WERI-Rb-1 (cell line): ENCODE data around the gene SEPTIN3.
A peak's percentile ranks its signal among the peaks of the same experiment; 100 is the strongest.

Experiments
- DNase-seq: peaks from one replicate; pipeline ENCODE4 v3.0.0-alpha.2; 2020
- H3K27ac ChIP-seq: fragments of 250-450 bp; sonication (Bioruptor Pico); 2 replicates; pipeline ENCODE4 v1.5.1; 2020; ENCODE audit warnings: mild to moderate bottlenecking, moderate library complexity
- H3K27me3 ChIP-seq: fragments of 250-450 bp; sonication (Bioruptor Pico); 2 replicates; pipeline ENCODE4 v1.5.1; 2021; ENCODE audit warnings: mild to moderate bottlenecking, low read depth, moderate library complexity; ENCODE audit not compliant: insufficient read depth, severe bottlenecking
- H3K36me3 ChIP-seq: fragments of 250-450 bp; sonication (Bioruptor Pico); 2 replicates; pipeline ENCODE4 v1.5.1; 2020; ENCODE audit warnings: mild to moderate bottlenecking, moderate library complexity
- H3K4me3 ChIP-seq: 2 replicates; pipeline ENCODE4 v1.5.1; 2011; ENCODE audit warnings: low read depth, mild to moderate bottlenecking, control low read depth, low read length
- H3K9me3 ChIP-seq: fragments of 250-450 bp; sonication (Bioruptor Pico); 2 replicates; pipeline ENCODE4 v1.5.1; 2021; ENCODE audit warnings: mild to moderate bottlenecking, moderate library complexity; ENCODE audit not compliant: severe bottlenecking
- TF ChIP-seq, protein P1 (sequence below): IDR thresholded peaks from 2 replicates; pipeline ENCODE4 v1.5.1; 2011; ENCODE audit warnings: low read depth, mild to moderate bottlenecking, control low read depth, inconsistent platforms, low read length

Gene SEPTIN3

DNA sequence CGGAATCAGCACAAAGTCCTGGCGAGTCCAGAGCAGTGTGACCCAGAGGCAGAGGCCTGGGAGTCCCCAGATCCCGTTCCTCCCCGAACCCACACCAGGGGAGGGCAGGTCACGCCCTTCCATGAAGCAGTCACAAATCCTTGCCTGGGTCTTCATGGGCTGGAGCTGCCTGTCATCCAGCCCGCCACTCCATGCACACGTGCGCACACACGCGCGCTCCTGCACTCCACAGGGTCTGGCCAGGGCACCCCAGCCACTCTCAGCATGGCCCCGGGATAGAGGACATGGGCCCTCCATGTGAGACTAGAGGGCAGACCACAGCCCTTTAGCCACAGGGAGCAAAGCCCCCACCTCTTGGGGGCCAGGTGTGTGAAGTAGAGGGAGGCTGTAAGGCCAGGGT is 36.9 kb upstream of the SEPTIN3 start:
- TF ChIP-seq, protein P1, sequence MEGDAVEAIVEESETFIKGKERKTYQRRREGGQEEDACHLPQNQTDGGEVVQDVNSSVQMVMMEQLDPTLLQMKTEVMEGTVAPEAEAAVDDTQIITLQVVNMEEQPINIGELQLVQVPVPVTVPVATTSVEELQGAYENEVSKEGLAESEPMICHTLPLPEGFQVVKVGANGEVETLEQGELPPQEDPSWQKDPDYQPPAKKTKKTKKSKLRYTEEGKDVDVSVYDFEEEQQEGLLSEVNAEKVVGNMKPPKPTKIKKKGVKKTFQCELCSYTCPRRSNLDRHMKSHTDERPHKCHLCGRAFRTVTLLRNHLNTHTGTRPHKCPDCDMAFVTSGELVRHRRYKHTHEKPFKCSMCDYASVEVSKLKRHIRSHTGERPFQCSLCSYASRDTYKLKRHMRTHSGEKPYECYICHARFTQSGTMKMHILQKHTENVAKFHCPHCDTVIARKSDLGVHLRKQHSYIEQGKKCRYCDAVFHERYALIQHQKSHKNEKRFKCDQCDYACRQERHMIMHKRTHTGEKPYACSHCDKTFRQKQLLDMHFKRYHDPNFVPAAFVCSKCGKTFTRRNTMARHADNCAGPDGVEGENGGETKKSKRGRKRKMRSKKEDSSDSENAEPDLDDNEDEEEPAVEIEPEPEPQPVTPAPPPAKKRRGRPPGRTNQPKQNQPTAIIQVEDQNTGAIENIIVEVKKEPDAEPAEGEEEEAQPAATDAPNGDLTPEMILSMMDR: no peak
- H3K36me3 ChIP-seq: peaks cover 34% of the 10 kb centered on the region
- H3K27me3 ChIP-seq: no peaks in the 10 kb centered on the region
- H3K4me3 ChIP-seq: no peak overlapping the region
- no peak for DNase-seq
- no peak overlapping the region; the same call in 1 of the 2 replicates for H3K27ac ChIP-seq
- no peaks in the 10 kb centered on the region for H3K9me3 ChIP-seq

DNA sequence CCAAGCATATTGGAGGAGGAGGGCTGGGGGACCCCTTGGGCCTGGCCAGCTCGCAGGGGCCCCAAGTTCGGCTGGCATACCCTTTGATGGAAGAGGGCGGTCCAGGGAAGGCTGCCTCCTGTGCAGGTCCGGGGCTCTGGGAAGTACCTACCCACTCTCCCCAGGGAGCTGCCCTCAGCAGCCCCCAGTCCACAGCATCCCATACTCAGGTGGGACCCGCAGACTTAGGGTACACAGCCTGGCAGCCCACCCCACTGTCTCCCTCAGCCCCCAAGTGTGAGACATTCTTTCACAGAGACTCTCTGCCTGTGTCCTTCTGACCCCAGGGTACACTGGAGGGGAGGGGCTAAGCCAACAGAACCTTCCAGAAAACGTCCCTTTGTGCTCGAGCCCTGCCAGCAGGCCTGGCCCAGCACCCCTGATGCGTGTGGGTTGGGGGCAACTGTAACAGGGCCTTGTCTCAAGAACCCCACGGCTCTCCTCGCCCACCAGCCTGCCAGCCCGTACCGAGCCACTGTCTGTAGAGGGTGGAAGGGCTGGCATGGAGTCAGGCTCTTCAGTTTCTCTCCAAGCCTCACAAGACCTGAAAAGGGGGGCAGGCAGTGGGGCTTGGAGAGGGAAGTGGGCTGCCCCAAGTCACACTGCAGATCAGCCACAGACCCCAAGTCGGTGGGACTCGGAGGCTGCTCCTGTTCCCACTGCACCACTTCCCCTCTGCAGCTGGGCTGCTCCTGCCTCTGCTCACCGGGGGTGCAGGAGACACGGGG is 35.6 kb upstream of the SEPTIN3 start:
- TF ChIP-seq, protein P1: no peak
- Histone ChIP-seq H3K27ac (no peak overlapping the region), H3K27me3 (no peaks in the 10 kb centered on the region), H3K4me3 (no peak overlapping the region), H3K9me3 (no peaks in the 10 kb centered on the region), H3K36me3 (peaks cover 44% of the 10 kb centered on the region)
- no peak for DNase-seq

DNA sequence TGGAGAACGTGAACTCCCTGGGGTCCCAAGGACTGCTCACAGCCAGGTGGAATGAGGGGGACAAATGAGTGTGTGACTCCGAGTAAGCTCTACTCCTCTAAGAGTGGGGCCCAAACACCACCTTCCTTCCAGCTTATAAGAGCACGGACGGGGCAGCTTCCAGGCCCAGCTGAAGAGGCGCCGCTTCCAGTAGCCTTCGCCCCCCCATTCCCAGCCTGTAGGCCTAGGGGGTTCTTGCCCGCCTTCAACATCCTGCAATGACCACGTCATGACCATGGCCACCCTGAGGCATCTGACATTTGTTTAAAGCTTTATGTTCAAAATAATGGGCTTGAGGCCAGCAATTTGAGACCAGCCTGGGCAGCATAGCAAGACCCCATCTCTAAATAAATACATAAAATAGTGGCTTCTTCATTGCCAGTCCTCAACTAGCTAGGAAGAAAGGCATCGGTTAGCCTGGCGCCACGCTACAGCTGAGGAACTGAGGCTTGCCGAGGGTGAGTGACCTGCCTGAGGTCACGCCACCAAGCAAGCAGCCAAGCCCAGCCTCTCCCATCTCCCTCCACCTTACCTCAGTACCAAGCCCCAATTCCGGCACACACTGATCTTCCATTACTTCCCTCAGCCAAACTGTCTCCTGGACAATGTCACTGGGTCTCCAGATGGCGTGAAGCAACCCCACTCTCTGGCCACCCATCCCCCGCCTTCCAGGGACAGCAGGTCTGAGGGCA is 34.8 kb upstream of the SEPTIN3 start:
- H3K4me3 ChIP-seq: no peak overlapping the region
- peak; percentile 63 for DNase-seq
- TF ChIP-seq, protein P1: no peak

DNA sequence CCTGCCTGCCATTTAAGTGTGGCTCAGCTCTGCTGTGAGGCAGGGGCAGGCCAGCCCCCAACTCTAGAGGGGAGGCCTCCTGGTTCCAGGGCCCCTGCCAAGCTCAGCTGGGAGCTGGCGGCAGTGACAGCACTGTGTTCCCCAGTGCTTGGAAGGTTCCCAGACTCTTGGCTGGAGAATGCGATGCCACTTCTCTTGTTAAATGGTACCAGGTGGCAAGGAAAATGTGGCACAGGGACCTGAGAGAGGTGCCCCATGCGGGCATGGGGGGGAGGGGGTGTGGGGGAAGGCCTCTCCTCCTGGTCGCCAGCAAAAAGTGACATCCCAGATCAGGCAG is 34.3 kb upstream of the SEPTIN3 start:
- H3K4me3 ChIP-seq: no peak overlapping the region
- no peaks in the 10 kb centered on the region for H3K9me3 ChIP-seq
- peaks cover 55% of the 10 kb centered on the region for H3K36me3 ChIP-seq
- no peak overlapping the region for H3K27ac ChIP-seq
- TF ChIP-seq, protein P1: no peak
- no peaks in the 10 kb centered on the region for H3K27me3 ChIP-seq
- DNase-seq: no peak

More for the DNA sequence above, 34.8 kb upstream of the SEPTIN3 start:
- no peaks in the 10 kb centered on the region for H3K27me3 ChIP-seq
- no peaks in the 10 kb centered on the region for H3K9me3 ChIP-seq
- no peak overlapping the region for H3K27ac ChIP-seq
- H3K36me3 ChIP-seq: peaks cover 52% of the 10 kb centered on the region

DNA sequence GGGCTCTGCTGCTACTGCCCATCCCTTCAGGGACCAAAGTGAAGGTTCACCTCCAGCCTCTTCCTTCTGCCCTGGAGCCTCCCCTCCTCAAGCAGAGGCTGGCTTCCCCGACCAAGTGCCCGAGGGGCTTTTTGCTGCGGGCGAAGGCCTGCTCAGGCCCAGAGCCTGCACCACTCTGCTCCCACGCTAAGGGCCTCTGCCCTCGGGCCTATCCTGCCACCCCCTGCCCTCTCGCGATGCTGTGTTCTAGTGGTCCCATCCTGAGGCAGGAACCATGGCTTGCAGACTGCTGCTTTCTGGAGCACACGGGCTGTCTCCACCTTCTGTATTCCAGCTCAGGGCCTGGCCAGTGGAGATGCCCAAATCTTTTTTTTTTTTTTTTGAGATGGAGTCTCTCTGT is 33.7 kb upstream of the SEPTIN3 start:
- Histone ChIP-seq H3K36me3 (peaks cover 60% of the 10 kb centered on the region), H3K27me3 (no peaks in the 10 kb centered on the region), H3K4me3 (no peak overlapping the region), H3K27ac (no peak overlapping the region; the same call in 1 of the 2 replicates), H3K9me3 (no peaks in the 10 kb centered on the region)
- DNase-seq: no peak
- TF ChIP-seq, protein P1: no peak
